PC-9 (cell line): ENCODE data around the gene CLEC4D.

ENCODE experiments used
- EZH2 ChIP-seq: fragments of 200-600 bp; sonication (generic); IDR thresholded peaks from 2 replicates; pipeline ENCODE4 v1.8.0; 2017; ENCODE audit warnings: antibody characterized with exemption, low read depth
- TF ChIP-seq, protein P1 (sequence below): fragments of 200-600 bp; sonication (generic); conservative IDR thresholded peaks from 2 replicates; pipeline ENCODE4 v1.6.1; 2017; ENCODE audit warnings: mixed run types, antibody characterized with exemption, mild to moderate bottlenecking, moderate library complexity

DNA sequence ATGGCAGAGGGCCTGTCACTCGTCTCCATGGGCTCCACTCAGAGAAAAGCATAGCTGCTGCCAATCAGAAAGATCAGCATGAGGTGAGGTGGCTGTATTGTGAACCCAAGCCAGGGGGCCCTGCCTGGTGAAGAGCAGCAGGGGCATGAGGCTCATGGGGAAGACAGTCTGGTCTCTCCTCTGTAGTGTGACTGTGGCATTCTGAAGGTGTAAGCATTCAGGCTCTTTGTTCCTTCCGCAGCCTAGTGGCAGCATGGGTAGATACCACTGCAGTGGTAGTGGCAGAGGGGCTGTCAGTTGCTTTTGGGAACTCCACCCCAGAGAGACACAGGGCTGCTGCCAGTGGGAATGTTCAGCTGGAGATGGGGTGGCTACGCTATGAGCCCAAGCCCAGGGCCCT lies 5.1 kb upstream of the CLEC4D start:
- TF ChIP-seq, protein P1, sequence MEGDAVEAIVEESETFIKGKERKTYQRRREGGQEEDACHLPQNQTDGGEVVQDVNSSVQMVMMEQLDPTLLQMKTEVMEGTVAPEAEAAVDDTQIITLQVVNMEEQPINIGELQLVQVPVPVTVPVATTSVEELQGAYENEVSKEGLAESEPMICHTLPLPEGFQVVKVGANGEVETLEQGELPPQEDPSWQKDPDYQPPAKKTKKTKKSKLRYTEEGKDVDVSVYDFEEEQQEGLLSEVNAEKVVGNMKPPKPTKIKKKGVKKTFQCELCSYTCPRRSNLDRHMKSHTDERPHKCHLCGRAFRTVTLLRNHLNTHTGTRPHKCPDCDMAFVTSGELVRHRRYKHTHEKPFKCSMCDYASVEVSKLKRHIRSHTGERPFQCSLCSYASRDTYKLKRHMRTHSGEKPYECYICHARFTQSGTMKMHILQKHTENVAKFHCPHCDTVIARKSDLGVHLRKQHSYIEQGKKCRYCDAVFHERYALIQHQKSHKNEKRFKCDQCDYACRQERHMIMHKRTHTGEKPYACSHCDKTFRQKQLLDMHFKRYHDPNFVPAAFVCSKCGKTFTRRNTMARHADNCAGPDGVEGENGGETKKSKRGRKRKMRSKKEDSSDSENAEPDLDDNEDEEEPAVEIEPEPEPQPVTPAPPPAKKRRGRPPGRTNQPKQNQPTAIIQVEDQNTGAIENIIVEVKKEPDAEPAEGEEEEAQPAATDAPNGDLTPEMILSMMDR: no peak
- TF ChIP-seq EZH2: no peak
